ENCODE results near the gene EFHC2. TPM values are rescaled to one million over a fixed set of nuclear protein-coding genes. Genes with fewer than 3 reads are reported as not detected.

The EFHC2 gene
- total RNA-seq, 1 experiment from 2014 or later, result 0.28 TPM

- Histone ChIP-seq H3K4me1 (ENCODE audit: control insufficient read depth, insufficient read depth, low read length) (no peaks in the 10 kb centered on the region), H3K36me3 (ENCODE audit: control insufficient read depth, insufficient read depth, low read length) (no peaks in the 10 kb centered on the region), H3K9me3 (ENCODE audit: control insufficient read depth, insufficient read depth, low read depth, low read length) (no peaks in the 10 kb centered on the region), H3K27me3 (ENCODE audit: control insufficient read depth, insufficient read depth, low read length) (no peaks in the 10 kb centered on the region), H3K27ac (ENCODE audit: low read length) (no peak overlapping the region), H3K4me3 (ENCODE audit: low read depth in 2 of 2, low read length in 2 of 2) (no peak overlapping the region)
- no peak for TF ChIP-seq POLR2AphosphoS5 (IDR thresholded peaks at IDR 0.05; ENCODE audit: low read depth, low read length)
- TF ChIP-seq TCF7L2 (IDR thresholded peaks at IDR 0.05; ENCODE audit: low read depth, low read length), result no peak
- TF ChIP-seq REST (IDR thresholded peaks at IDR 0.05; ENCODE audit: insufficient read depth in 1 of 2, low read depth in 2 of 2, low read length in 1 of 2), result no peak
- TF ChIP-seq CTCF (IDR thresholded peaks at IDR 0.05), result no peak
- TF ChIP-seq SIN3A (IDR thresholded peaks at IDR 0.05; ENCODE audit: borderline replicate concordance, insufficient read depth, low read depth, low read length), result no peak
- DNase-seq (ENCODE audit: low read depth, low spot score), result no peak
- CTCF ChIA-PET, result no interaction called here
- POLR2A ChIA-PET, result no interaction called here
- intact Hi-C loops (cut with micrococcal nuclease; ENCODE audit: unreplicated experiment) (no loop called here), in situ Hi-C loops (cut with HindIII; ENCODE audit: low pct_unique_long_range_greater_than_20kb, low sequenced_read_pairs) (no loop called here)
- no TSS peak for BruUV-seq (replicated peaks)
- ATAC-seq, result no peak
Observed at GRCh38 chrX:44290718-44291117, 52.8 kb downstream of the EFHC2 start.

- Histone ChIP-seq H3K27ac (ENCODE audit: low read length) (no peak overlapping the region), H3K4me3 (ENCODE audit: low read depth in 2 of 2, low read length in 2 of 2) (no peak overlapping the region), H3K36me3 (ENCODE audit: control insufficient read depth, insufficient read depth, low read length) (no peaks in the 10 kb centered on the region), H3K9me3 (ENCODE audit: control insufficient read depth, insufficient read depth, low read depth, low read length) (no peaks in the 10 kb centered on the region), H3K27me3 (ENCODE audit: control insufficient read depth, insufficient read depth, low read length) (no peaks in the 10 kb centered on the region), H3K4me1 (ENCODE audit: control insufficient read depth, insufficient read depth, low read length) (no peaks in the 10 kb centered on the region)
- BruUV-seq (replicated peaks), result no TSS peak
- no peak for ATAC-seq
- no peak for DNase-seq (ENCODE audit: low read depth, low spot score)
- POLR2A ChIA-PET, result no interaction called here
- in situ Hi-C loops (cut with HindIII; ENCODE audit: low pct_unique_long_range_greater_than_20kb, low sequenced_read_pairs) (no loop called here), intact Hi-C loops (cut with micrococcal nuclease; ENCODE audit: unreplicated experiment) (no loop called here)
- CTCF ChIA-PET, result no interaction called here
- TF ChIP-seq POLR2AphosphoS5 (IDR thresholded peaks at IDR 0.05; ENCODE audit: low read depth, low read length) (no peak), TCF7L2 (IDR thresholded peaks at IDR 0.05; ENCODE audit: low read depth, low read length) (no peak), REST (IDR thresholded peaks at IDR 0.05; ENCODE audit: insufficient read depth in 1 of 2, low read depth in 2 of 2, low read length in 1 of 2) (no peak), SIN3A (IDR thresholded peaks at IDR 0.05; ENCODE audit: borderline replicate concordance, insufficient read depth, low read depth, low read length) (no peak), CTCF (IDR thresholded peaks at IDR 0.05) (no peak)
Observed at GRCh38 chrX:44282753-44283152, 60.7 kb downstream of the EFHC2 start.
